HepG2 (cell line): ENCODE data around the gene ACTN1. TPM values are rescaled to one million over a fixed set of nuclear protein-coding genes. Genes with fewer than 3 reads are reported as not detected.

Experiments
- ATAC-seq: fragments of 200-7000 bp; cut with Tn5 transposase; 3 replicates; pipeline ENCODE4 v1.9.1; 2020; ENCODE audit warnings: mild to moderate bottlenecking, moderate library complexity
- BruUV-seq: library from RNA; stranded (reverse); fragments of 400-500 nt; replicated peaks from 2 replicates; lab custom pipeline; 2021; lab: Mats Ljungman, UMichigan
- CTCF ChIA-PET: fragments of 300-600 bp; formaldehyde crosslinking; extraction: SDS; loops from one replicate; lab custom pipeline; 2021; ENCODE audit warnings: low total read pairs, inconsistent platforms, low intra/inter-chr PET ratio; lab: Yijun Ruan, JAX
- POLR2A ChIA-PET: fragments of 350-600 bp; sonication (Branson Sonifier 250); formaldehyde crosslinking; loops from one replicate; lab custom pipeline; 2020; ENCODE audit warnings: antibody characterized with exemption, inconsistent platforms; lab: Yijun Ruan, JAX
- DNase-seq: peaks from one replicate; pipeline ENCODE4 v3.0.0-alpha.2; 2015; ENCODE audit warnings: low spot score
- FAIRE-seq: peaks from 3 replicates; lab custom pipeline; 2011; peaks lifted over from hg19 to GRCh38; lab: Jason Lieb, UNC
- H2AFZ ChIP-seq: one replicate; pipeline ENCODE4 v1.6.1; 2011; ENCODE audit warnings: low read length, inconsistent platforms
- H3K27ac ChIP-seq: fragments of 300-600 bp; 3 replicates; pipeline ENCODE4 v1.8.0; 2011; ENCODE audit warnings: mixed run types, mild to moderate bottlenecking, mixed read lengths, low read length, inconsistent platforms; ENCODE audit not compliant: insufficient read depth; ENCODE audit errors: extremely low read length
- H3K27me3 ChIP-seq, 2 experiments: fragments of 200-600 bp in 1 of 2; 2 replicates in 1 of 2; 3 replicates in 1 of 2; pipeline versions ENCODE4 v1.6.0 to v1.8.0; 2011; ENCODE audit warnings: low read length in 2 of 2, mild to moderate bottlenecking in 2 of 2, moderate library complexity in 2 of 2, inconsistent platforms in 1 of 2; ENCODE audit not compliant: insufficient read depth in 2 of 2, control insufficient read depth in 1 of 2
- H3K36me3 ChIP-seq, 2 experiments: fragments of 200-600 bp in 1 of 2; replicated peaks in 1 of 2; 2 replicates in 1 of 2; 3 replicates in 1 of 2; pipeline versions ENCODE4 v1.5.1 to v1.8.0; 2011; ENCODE audit warnings: low read length in 2 of 2, inconsistent platforms in 1 of 2; ENCODE audit not compliant: insufficient read depth in 2 of 2, control insufficient read depth in 1 of 2
- H3K4me1 ChIP-seq: 2 replicates; pipeline ENCODE4 v1.5.1; 2012; ENCODE audit warnings: low read length, inconsistent platforms; ENCODE audit not compliant: insufficient read depth
- H3K4me2 ChIP-seq: 2 replicates; pipeline ENCODE4 v1.6.0; 2011; ENCODE audit warnings: low read depth, low read length, inconsistent platforms
- H3K4me3 ChIP-seq, 3 experiments: fragments of 200-600 bp in 1 of 3; sonication (generic), shearing (Covaris generic) in 1 of 3; replicated peaks in 1 of 3; 2 replicates each; pipeline ENCODE4 v1.5.1; 2011 to 2016; ENCODE audit warnings: low read length in 3 of 3, inconsistent platforms in 2 of 3, low read depth in 2 of 3, mild to moderate bottlenecking in 2 of 3, control low read depth in 1 of 3, mixed read lengths in 1 of 3; ENCODE audit not compliant: insufficient read depth in 1 of 3
- H3K79me2 ChIP-seq: one replicate; pipeline ENCODE4 v1.6.1; 2011; ENCODE audit warnings: low read length, inconsistent platforms; ENCODE audit not compliant: insufficient read depth
- H3K9ac ChIP-seq: 2 replicates; pipeline ENCODE4 v1.6.0; 2011; ENCODE audit warnings: mild to moderate bottlenecking, low read depth, low read length, inconsistent platforms; ENCODE audit not compliant: insufficient read depth
- H3K9me3 ChIP-seq: 2 replicates; pipeline ENCODE4 v1.5.1; 2012; ENCODE audit warnings: mild to moderate bottlenecking, low read length
- H4K20me1 ChIP-seq: 2 replicates; pipeline ENCODE4 v1.6.0; 2011; ENCODE audit warnings: inconsistent platforms, mild to moderate bottlenecking, low read length, moderate library complexity; ENCODE audit not compliant: insufficient read depth
- CBX5 ChIP-seq: sonication (generic); formaldehyde crosslinking; IDR thresholded peaks from 2 replicates; pipeline ENCODE4 v1.4.0; 2020; ENCODE audit warnings: missing genetic modification reagents, borderline replicate concordance
- CHCHD3 ChIP-seq: sonication (generic); formaldehyde crosslinking; IDR thresholded peaks from 2 replicates; pipeline ENCODE4 v1.8.0; 2022; ENCODE audit warnings: mild to moderate bottlenecking, missing genetic modification reagents, moderate library complexity
- CHD4 ChIP-seq: fragments of 200-600 bp; sonication (generic); IDR thresholded peaks from 2 replicates; pipeline ENCODE4 v1.7.0; 2017; ENCODE audit warnings: mild to moderate bottlenecking, low read length, borderline replicate concordance
- DNMT1 ChIP-seq: sonication (generic); formaldehyde crosslinking; IDR thresholded peaks from 2 replicates; pipeline ENCODE4 v1.5.1; 2020; ENCODE audit warnings: mild to moderate bottlenecking, missing genetic modification reagents
- ELF3 ChIP-seq: IDR thresholded peaks from 2 replicates; pipeline ENCODE4 v1.6.1; 2016; ENCODE audit warnings: missing genetic modification reagents, missing compliant biosample characterization
- FOXA3 ChIP-seq: IDR thresholded peaks from 2 replicates; pipeline ENCODE4 v1.6.1; 2016; ENCODE audit warnings: missing genetic modification reagents, missing compliant biosample characterization
- GABPA ChIP-seq, 2 experiments: IDR thresholded peaks; 2 replicates each; pipeline ENCODE4 v1.6.1; 2011 to 2016; ENCODE audit warnings: low read depth in 2 of 2, low read length in 1 of 2, missing biosample characterization in 1 of 2, missing genetic modification characterization in 1 of 2
- HNF4G ChIP-seq, 2 experiments: sonication (generic) in 1 of 2; formaldehyde crosslinking in 1 of 2; IDR thresholded peaks; 2 replicates each; pipeline versions ENCODE4 v1.4.0 to v1.6.1; 2011 to 2020; ENCODE audit warnings: borderline replicate concordance in 2 of 2, low read depth in 2 of 2, mild to moderate bottlenecking in 2 of 2, low read length in 1 of 2, missing genetic modification reagents in 1 of 2, moderate library complexity in 1 of 2
- MATR3 ChIP-seq: sonication (generic); formaldehyde crosslinking; IDR thresholded peaks from 2 replicates; pipeline ENCODE4 v1.4.0; 2020; ENCODE audit warnings: missing genetic modification reagents
- MYC ChIP-seq: sonication (generic); formaldehyde crosslinking; IDR thresholded peaks from 2 replicates; pipeline ENCODE4 v1.9.0; 2021; ENCODE audit warnings: missing genetic modification reagents, borderline replicate concordance
- NR2F2 ChIP-seq: IDR thresholded peaks from 2 replicates; pipeline ENCODE4 v1.6.1; 2012; ENCODE audit warnings: low read depth, inconsistent platforms, borderline replicate concordance
- POLR2AphosphoS5 ChIP-seq: IDR thresholded peaks from 2 replicates; pipeline ENCODE4 v1.6.1; 2012; ENCODE audit warnings: low read depth, low read length
- SAP130 ChIP-seq: IDR thresholded peaks from 2 replicates; pipeline ENCODE4 v1.6.1; 2016; ENCODE audit warnings: low read depth
- SNAPC2 ChIP-seq: sonication (generic); formaldehyde crosslinking; IDR thresholded peaks from 2 replicates; pipeline ENCODE4 v1.8.1; 2022; ENCODE audit warnings: mild to moderate bottlenecking, missing genetic modification reagents
- SNRNP70 ChIP-seq: fragments of 200-400 bp; formaldehyde crosslinking; IDR thresholded peaks from 2 replicates; pipeline ENCODE4 v1.6.1; 2017; ENCODE audit warnings: mild to moderate bottlenecking, low read depth, low read length, moderate library complexity
- TP53 ChIP-seq: sonication (generic); formaldehyde crosslinking; conservative IDR thresholded peaks from 2 replicates; pipeline ENCODE4 v1.4.0; 2020; ENCODE audit warnings: missing genetic modification reagents
- ZNF3 ChIP-seq: IDR thresholded peaks from 2 replicates; pipeline ENCODE4 v1.7.0; 2017; ENCODE audit warnings: inconsistent platforms
- ZNF446 ChIP-seq: sonication (generic); formaldehyde crosslinking; IDR thresholded peaks from 2 replicates; pipeline ENCODE4 v1.5.0; 2020; ENCODE audit warnings: mild to moderate bottlenecking, missing genetic modification reagents
- ZNF451 ChIP-seq: sonication (generic); formaldehyde crosslinking; IDR thresholded peaks from 2 replicates; pipeline ENCODE4 v1.5.0; 2020; ENCODE audit warnings: mild to moderate bottlenecking, missing genetic modification reagents
- ZNF484 ChIP-seq: sonication (generic); formaldehyde crosslinking; IDR thresholded peaks from 2 replicates; pipeline ENCODE4 v1.5.1; 2020; ENCODE audit warnings: mild to moderate bottlenecking, low read depth, missing genetic modification reagents, borderline replicate concordance
- ZNF577 ChIP-seq: sonication (generic); formaldehyde crosslinking; IDR thresholded peaks from 2 replicates; pipeline ENCODE4 v1.4.0; 2020; ENCODE audit warnings: mild to moderate bottlenecking, low read depth, missing genetic modification reagents, borderline replicate concordance
- ZNF878 ChIP-seq: sonication (generic); formaldehyde crosslinking; IDR thresholded peaks from 2 replicates; pipeline ENCODE4 v1.8.1; 2023; ENCODE audit warnings: mild to moderate bottlenecking, missing genetic modification reagents, moderate library complexity
- ZNF879 ChIP-seq: sonication (generic); formaldehyde crosslinking; IDR thresholded peaks from 2 replicates; pipeline ENCODE4 v1.8.1; 2023; ENCODE audit warnings: missing genetic modification reagents
- WGBS: methylation state at CpG from one replicate; pipeline ENCODE4 v1.1.6; 2017; ENCODE audit warnings: low lambda C conversion rate; 5-methylcytosine and 5-hydroxymethylcytosine counted together
- in situ Hi-C: cut with HindIII; loops from 2 replicates; pipeline ENCODE4 v1.10.0; 2017; ENCODE audit warnings: low pct_unique_long_range_greater_than_20kb; ENCODE audit not compliant: extremely low pct_ligation_motif_present
- intact Hi-C: fragments of 100-400 bp; cut with micrococcal nuclease; formaldehyde crosslinking; loops from one replicate; pipeline ENCODE4 v1.10.0; 2022; ENCODE audit not compliant: unreplicated experiment
- polyA plus RNA-seq, 8 experiments: library from polyadenylated mRNA; depleted of rRNA in 3 of 8; stranded (reverse) in 7 of 8; unstranded in 1 of 8; fragments of >200 nt; fragmentation: Illumina TruSeq in 4 of 8; extraction: Trizol in 4 of 8; gene quantifications; 2 replicates each; pipeline versions ENCODE4 v1.2.1 to v1.2.3, GENCODE V29; 2011 to 2016; ENCODE audit warnings: low read depth in 4 of 8, missing spikeins in 1 of 8, mixed read lengths in 1 of 8; ENCODE audit not compliant: insufficient read depth in 1 of 8
- total RNA-seq, 5 experiments: library from RNA; depleted of rRNA; stranded (reverse); fragments of >200 nt; fragmentation: Illumina TruSeq; extraction: Trizol; gene quantifications; 2 replicates each; pipeline ENCODE4 v1.2.3, GENCODE V29; 2016; ENCODE audit warnings: low read depth in 1 of 5
- TF ChIP-seq, protein P1 (sequence below): sonication (generic); IDR thresholded peaks from 2 replicates; pipeline ENCODE4 v1.6.1; 2016; ENCODE audit warnings: low read depth, borderline replicate concordance
- TF ChIP-seq, protein P2 (sequence below): sonication (generic); formaldehyde crosslinking; IDR thresholded peaks from 2 replicates; pipeline ENCODE4 v1.8.0; 2022; ENCODE audit warnings: missing genetic modification reagents, mild to moderate bottlenecking, inconsistent platforms, borderline replicate concordance

Gene ACTN1
- total and polyA plus RNA-seq, 2 of the 13 experiments (the other 11 are each of a cell fraction or from before 2014, with no cell fraction given), result 58.6 to 162 TPM

GRCh38 chr14:69005432-69006148 is 26.5 kb upstream of the ACTN1 start:
- Histone ChIP-seq H3K4me3 (no peak overlapping the region), H3K9ac (no peak overlapping the region), H3K9me3 (no peaks in the 10 kb centered on the region), H3K79me2 (no peaks in the 10 kb centered on the region), H4K20me1 (no peaks in the 10 kb centered on the region), H3K27ac (no peak overlapping the region), H3K27me3 (peaks cover 0 to 26% of the 10 kb centered on the region in 2 experiments; a peak in 3 of 5 replicates), H3K4me1 (peaks cover 28% of the 10 kb centered on the region), H2AFZ (no peak overlapping the region), H3K4me2 (peak overlapping the region; percentile 13; the same call in 1 of the 2 replicates), H3K36me3 (no peaks in the 10 kb centered on the region)
- BruUV-seq, result no TSS peak
- ATAC-seq (peak; percentile 63), FAIRE-seq (no peak), DNase-seq (peak; percentile 57)
- ChIA-PET POLR2A (interaction anchor here (1.0 to 1.6 kb wide), 2 partner anchors 25 to 28 kb away, joined by 3 to 4 read pairs; no protein-coding TSS in a partner anchor), CTCF (no interaction called here)
- intact Hi-C loops (no loop called here), in situ Hi-C loops (no loop called here)
- whole genome bisulfite sequencing, result 20% methylated on average over 10 of the region's 11 CpGs
- TF ChIP-seq CHD4, result no peak
- no peak for TF ChIP-seq ZNF879
- TF ChIP-seq ZNF451 (CRISPR knock-in tag), result no peak
- no peak for TF ChIP-seq CHCHD3 (CRISPR knock-in tag)
- TF ChIP-seq, protein P1, sequence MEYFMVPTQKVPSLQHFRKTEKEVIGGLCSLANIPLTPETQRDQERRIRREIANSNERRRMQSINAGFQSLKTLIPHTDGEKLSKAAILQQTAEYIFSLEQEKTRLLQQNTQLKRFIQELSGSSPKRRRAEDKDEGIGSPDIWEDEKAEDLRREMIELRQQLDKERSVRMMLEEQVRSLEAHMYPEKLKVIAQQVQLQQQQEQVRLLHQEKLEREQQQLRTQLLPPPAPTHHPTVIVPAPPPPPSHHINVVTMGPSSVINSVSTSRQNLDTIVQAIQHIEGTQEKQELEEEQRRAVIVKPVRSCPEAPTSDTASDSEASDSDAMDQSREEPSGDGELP, result peak; percentile 78; the same call in 1 of the 2 replicates
- no peak for TF ChIP-seq NR2F2
- no peak for TF ChIP-seq SNRNP70
- no peak for TF ChIP-seq MATR3 (CRISPR knock-in tag)
- TF ChIP-seq POLR2AphosphoS5, result no peak
- no peak for TF ChIP-seq ZNF484 (CRISPR knock-in tag)
- TF ChIP-seq ZNF878 (CRISPR knock-in tag), result no peak
- no peak for TF ChIP-seq GABPA (IDR thresholded peaks at IDR 0.05; ENCODE audit: low read depth, low read length)
- no peak for TF ChIP-seq GABPA (CRISPR knock-in tag; IDR thresholded peaks at IDR 0.05; ENCODE audit: low read depth)
- TF ChIP-seq, protein P2, sequence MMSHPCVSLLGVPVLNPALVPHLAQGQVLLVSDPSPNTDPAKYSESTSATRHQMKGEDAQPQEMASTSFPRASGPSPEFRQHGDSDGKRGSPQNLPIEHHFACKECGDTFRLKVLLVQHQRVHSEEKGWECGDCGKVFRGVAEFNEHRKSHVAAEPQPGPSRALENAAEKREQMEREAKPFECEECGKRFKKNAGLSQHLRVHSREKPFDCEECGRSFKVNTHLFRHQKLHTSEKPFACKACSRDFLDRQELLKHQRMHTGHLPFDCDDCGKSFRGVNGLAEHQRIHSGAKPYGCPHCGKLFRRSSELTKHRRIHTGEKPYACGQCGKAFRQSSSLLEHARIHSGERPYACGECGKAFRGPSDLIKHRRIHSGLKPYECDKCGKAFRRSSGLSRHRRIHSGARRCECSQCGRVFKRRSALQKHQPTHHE (CRISPR knock-in tag), result no peak
- TF ChIP-seq ELF3 (CRISPR knock-in tag), result peak; percentile 50; the same call in 1 of the 2 replicates
- TF ChIP-seq SNAPC2 (CRISPR knock-in tag), result no peak
- no peak for TF ChIP-seq ZNF3 (CRISPR knock-in tag)
- 0 out of 2 replicates have a peak, but pooled peaks have one; percentile 11 for TF ChIP-seq FOXA3 (CRISPR knock-in tag)
- TF ChIP-seq CBX5 (CRISPR knock-in tag), result no peak
- no peak for TF ChIP-seq ZNF446 (CRISPR knock-in tag)
- peak; percentile 26; the same call in 1 of the 2 replicates for TF ChIP-seq MYC (CRISPR knock-in tag)
- no peak for TF ChIP-seq TP53 (CRISPR knock-in tag)
- TF ChIP-seq DNMT1 (CRISPR knock-in tag), result no peak
- no peak for TF ChIP-seq HNF4G (IDR thresholded peaks at IDR 0.05; ENCODE audit: borderline replicate concordance, low read depth, low read length)
- TF ChIP-seq HNF4G (CRISPR knock-in tag; IDR thresholded peaks at IDR 0.05; ENCODE audit: borderline replicate concordance, low read depth), result no peak
- no peak for TF ChIP-seq ZNF577
- peak; percentile 58 for TF ChIP-seq SAP130 (CRISPR knock-in tag)
